DMS 273 (cell line): ENCODE data around the gene BIRC6.
"Not testable (repeated sequence)": the region's sequence is repeated elsewhere in the genome, so short reads cannot be mapped to it uniquely, and the experiment has no call there.

Experiments
- DNase-seq: peaks from one replicate; lab custom pipeline; 2025; ENCODE audit not compliant: unreplicated experiment; lab: John Stamatoyannopoulos, UW

BIRC6 gene

DNA sequence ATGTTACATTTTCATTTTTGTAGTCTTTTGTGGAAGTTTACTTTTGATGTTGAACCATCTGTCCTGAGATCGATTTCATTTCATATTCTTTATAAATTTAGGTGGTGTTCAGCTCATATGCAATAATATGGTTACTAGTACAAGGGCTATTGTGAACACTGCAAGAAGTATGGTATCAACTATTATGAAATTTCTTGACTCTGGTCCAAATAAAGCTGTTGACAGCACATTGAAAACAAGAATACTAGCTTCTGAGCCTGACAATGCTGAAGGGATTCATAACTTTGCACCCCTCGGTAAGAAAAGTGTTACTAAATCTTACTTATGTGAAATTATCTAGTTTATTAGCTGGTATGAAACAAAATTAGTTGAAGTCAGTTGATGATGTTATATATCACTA is 146.1 kb downstream of the BIRC6 start:
- no peak for DNase-seq

DNA sequence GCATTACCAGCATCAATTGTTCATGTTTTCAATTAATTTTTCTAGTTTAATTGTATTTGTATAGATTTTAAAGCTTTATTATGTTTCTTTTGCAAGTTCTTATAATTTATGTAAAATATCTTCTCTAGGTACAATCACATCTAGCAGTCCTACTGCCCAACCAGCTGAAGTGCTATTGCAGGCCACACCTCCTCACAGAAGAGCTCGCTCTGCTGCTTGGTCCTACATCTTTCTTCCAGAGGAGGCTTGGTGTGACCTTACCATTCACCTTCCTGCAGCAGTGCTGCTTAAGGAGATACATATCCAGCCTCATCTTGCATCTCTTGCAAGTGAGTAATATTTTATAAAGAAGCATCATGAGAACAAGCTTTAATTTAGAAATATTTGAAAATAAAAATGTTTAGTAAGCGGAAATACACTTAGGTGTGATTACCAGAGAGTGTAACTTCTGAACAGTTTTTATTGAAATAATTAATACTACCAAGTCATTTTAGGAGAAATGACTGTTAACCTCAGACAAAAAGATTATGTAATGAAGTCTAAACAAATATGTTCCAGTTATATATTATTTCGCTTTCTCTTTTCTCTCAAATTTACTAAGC is 148.2 kb downstream of the BIRC6 start:
- no peak for DNase-seq

DNA sequence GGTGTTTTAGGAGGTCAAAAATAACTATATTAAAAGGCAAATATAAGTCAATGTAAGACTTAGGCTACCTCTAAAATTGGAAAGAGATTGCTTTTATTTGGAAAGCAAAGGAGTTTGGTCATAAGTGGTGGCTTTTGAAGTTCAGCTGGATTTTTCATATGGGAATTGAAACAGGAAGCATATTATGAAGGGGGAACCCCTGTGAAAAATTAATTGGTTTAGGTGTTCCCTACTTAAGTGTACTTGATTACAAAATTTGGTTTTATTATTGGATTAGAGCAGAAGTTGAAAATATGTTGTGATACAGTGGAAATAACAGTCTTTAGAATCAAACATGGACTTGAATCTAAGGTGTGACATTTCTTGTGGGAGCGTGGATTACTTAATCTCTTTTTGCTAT is 149.6 kb downstream of the BIRC6 start:
- no peak for DNase-seq

DNA sequence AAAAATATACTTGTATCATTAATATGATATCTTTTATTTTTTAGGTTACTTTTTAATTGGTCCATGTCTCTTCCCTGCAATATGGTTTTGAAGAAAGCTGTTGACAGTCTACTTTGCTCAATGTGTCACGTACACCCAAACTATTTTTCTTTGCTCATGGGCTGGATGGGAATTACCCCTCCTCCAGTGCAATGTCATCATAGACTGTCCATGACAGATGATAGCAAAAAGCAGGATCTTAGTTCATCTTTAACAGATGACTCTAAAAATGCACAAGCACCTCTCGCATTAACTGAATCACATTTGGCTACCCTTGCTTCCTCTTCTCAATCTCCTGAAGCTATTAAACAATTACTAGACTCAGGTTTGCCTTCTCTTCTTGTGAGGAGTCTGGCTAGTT is 158.1 kb downstream of the BIRC6 start:
- DNase-seq: no peak

DNA sequence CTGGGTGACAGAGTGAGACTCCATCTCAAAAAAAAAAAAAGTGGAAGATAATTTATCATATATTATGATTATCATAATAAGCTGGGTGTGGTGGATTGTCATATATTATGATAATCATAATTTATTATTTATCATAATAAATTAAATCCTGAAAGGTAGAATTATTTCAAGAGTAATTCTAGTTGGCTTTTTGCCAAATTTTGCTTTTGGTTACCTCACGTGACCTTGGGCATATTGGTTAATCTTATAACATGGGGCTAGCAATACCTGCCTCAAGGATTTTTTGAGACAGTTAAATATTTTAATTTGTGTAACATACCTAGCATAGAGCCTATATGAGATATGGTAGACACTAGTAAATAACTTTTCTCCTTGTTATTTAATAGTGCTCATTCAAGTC is 159.7 kb downstream of the BIRC6 start:
- DNase-seq: peak; percentile 36

DNA sequence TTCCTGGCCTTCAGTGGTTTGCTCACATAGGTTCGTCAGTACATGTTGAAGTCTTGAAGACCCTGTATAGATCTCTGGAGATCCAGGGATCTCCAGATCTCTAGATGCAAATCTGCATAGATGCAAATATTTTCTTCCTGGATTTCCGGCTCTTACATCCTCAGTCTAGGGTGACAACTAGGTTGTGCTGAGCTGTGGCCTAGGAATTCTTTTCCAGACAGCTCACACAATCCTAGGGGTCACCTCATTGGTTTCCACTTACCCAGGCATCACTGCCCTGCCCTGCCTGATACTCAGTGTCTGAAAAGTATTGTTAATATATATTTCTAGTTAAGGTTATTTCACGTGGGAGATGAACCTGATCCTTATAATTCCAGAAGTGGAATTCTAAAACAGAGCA is 165.9 kb downstream of the BIRC6 start:
- DNase-seq: no peak

DNA sequence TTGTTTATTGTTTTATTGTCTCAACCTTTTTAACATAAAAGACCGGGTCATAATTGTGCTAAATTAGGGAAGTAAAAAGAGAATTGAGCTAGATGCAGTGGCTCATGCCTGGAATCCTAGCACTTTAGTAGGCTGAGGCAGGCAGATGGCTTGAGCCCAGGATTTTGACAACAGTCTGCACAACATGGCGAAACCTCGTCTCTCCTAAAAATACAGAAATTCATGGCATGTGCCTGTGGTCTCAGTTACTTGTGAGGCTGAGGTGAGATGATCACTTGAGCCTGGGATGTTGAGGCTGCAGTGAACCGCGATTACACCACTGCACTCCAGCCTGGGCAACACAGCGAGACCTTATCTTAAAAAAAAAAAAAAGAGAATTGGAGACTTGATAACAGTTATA is 166.9 kb downstream of the BIRC6 start:
- DNase-seq: no peak

DNA sequence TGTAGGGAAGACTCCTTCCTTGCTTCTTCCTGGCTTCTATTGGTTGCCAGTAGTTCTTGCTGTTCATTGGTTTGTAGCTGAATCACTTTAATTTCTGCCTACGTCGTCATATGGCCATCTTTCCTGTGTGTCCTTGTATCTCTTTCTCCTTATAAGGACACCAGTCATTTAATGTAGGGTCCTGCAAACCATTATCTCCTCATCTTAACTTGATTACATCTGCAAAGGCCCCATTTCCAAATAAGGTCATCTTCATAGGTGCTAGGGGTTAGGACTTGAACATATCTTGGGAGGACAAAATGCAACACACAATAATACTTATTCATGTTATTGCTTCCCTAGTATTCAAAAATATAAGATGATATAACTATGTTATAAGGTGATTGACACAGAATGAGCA is 175.5 kb downstream of the BIRC6 start:
- DNase-seq: no peak

DNA sequence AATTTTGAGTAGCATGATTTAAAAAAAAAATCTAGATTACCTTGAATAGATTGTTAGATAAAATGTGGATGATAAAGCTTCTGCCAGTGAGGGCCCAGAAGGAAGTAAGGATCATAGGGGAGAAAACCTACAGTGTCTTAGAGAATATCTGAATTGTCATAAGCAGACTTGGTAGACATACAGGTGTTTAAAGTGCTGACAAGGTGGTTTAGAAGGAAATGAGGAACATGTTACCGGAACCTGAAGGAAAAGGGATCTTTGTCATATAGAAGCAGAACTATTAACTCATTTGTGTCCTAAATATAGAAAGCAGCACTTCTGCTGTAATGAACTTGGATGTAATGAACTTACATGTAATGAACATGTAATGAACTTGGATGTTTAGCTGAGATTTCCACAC is 176.1 kb downstream of the BIRC6 start:
- DNase-seq: no peak

DNA sequence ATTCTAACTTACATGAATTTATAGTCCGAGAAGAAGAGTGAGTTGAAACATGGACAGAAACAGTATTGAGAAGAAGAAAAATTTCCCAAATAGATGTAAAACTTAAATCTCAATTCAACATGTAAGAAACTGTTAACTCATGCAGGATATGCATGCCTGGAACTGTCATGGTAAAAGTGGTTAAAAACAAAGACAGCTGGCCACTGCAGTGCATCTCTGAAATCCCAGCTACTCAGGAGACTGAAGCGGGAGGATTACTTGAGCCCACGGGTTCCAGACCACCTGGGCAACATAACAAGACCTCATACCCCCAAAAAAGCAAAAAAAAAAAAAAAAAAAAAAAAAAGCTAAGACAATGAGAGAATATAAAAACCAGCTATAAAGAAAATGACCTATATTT is 178.0 kb downstream of the BIRC6 start:
- no peak for DNase-seq

DNA sequence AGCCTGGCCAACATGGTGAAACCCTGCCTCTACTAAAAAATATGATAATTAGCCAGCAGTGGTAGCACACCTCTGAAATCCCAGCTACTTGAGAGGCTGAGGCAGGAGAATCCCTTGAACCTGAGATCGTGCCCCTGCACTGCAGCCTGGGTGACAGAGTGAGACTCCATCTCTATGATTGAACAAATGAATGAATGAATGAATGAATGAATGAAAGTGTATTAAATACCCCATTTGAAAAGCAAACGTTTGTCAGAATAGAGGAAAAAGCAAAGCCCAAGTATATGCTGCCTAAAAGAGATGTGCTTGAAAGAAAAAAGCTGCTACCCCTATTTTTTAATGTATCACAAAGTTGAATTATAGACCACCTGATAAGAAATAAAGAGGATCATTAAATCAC is 181.9 kb downstream of the BIRC6 start:
- no peak for DNase-seq

DNA sequence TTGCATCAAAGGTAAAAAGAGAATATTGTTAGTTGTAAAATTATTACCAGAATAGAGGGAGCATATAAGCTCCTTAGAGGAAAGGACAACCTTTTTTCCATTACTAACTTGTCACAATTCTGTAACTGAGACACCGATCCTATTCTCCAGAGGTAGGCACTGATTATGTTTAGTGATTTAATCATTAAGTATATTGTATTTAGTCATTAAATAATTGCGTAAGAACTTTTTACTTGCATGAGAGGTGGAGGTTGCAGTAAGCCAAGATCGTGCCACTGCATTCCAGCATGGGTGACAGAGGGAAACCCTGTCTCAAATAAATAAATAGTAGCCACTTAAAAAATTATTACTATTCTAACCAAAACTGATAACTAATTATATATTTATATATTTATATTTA is 195.7 kb downstream of the BIRC6 start:
- DNase-seq: not testable (repeated sequence)

DNA sequence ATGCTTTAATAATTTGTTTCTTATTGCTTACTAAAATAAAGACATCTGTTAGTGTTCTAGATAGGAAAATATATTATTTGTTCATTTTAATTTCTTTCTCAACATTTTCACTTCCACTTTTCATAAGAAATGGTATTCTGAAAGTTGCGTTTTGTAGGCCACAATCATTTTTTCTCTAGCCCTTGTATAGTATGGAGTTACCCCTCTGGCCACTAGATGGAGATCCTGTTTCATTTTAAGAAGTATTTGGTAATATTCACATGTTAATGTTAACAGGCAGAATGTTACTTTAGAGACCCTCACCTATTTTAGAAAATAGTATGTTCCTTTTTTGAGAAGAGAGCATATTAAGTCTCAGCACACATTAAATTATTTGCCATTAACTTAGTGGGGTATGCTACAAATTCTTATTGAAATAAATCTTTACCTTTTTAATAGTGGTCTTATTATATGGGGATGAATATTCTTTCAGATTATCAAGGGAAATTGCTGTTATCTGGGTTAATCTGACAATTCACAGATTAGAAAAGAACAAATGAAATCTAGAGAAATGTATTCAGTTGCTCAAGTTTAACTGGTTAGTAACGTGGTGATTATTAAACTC is 197.1 kb downstream of the BIRC6 start:
- peak; percentile 57 for DNase-seq

DNA sequence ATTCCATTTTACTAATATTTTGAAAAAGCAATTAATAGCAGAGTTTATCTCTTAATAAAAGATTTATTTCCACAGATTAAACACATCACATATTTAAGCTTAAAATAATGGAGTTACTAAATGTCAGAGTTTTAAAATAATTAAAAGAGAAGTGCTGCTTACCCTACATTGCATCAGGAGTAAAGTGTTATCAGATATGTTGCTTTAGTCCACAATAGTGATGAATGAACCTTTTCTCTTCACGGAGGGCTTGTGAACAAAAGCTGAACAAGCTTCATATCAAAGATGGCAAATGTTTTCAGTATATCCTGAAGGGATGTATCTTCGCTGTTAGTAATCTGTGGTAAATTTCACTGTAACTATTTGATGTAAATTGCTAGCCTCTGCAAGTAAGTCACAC is 201.7 kb downstream of the BIRC6 start:
- no peak for DNase-seq

DNA sequence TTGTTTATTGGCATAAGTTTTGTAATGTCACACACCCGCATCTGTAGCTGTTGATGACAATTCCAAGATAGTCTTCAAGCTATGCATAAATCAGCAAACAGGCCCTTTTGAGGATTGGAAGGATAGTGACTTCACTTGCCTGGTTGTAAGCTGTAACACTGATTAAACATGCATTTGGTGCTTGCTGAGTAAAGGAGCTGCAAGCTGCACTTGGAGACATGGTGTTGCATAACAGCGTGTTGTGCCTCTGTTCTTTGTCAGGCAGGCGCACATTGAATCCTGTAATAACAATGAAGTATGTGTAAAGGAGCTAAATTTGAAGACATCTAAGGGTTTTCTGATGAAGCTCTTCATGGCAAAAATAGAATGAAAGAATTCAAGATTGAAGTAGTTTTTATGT is 202.3 kb downstream of the BIRC6 start:
- DNase-seq: no peak

DNA sequence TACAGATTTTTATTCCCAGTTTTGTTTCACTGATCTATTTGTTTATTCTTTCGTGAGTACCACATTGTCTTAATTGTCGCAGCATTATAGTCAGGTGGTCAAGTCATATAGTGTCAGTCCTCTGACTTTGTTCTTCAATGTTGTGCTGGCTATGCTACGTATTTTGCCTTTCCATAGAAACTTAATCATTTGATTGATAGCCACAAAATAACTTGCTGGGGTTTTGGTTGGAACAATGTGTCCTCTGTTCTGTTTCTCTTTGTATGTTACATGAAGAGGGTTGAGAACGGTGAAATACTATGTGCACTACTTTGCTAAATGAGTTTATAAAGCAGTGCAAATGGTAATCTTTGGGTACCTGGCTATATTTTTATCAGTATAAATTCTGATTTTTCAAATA is 206.1 kb downstream of the BIRC6 start:
- DNase-seq: no peak

DNA sequence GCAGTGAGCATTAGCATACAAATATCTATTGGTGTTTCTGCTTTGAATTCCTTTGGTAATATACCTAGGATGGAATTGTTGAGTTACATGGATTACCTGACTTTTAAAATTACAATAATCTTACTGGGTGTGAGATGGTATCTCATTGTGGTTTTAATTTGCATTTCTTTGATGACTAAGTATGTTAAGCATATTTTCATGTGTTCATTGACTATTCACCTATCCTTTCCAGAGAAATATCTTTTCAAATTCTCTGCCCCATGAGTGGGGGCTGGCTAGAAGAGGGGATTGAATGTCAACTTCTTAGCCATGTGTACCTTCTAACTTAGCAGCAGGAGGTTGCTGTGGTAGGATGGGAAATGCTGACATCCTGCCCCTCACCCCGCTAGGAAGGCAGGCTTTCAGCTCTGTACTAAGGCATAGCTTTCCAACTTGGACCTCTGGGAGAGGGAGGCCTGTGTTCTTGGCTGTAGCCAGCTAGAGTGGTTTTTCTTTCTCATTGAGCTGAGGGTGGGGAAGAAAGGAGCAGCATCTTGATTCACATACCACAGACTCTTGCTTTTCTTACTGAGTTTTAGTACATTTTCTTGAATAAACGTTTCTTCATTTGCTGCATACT is 207.7 kb downstream of the BIRC6 start:
- DNase-seq: no peak

DNA sequence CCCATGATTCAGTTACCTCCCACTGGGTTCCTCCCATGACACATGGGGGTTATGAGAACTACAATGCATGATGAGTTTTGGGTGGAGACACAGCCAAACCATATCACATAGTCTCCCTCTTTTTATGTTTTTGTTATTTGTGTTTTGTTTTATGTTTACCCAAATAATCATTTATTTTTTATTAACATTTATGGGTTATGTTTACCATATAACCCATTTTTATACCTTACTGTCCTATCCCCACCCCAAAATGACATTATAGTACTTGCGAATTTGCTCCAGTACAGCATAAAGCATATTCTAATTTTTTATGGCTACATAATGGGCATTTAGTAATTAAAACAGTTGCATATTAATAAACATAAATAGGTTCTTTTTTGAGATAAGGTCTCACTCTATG is 209.1 kb downstream of the BIRC6 start:
- no peak for DNase-seq

DNA sequence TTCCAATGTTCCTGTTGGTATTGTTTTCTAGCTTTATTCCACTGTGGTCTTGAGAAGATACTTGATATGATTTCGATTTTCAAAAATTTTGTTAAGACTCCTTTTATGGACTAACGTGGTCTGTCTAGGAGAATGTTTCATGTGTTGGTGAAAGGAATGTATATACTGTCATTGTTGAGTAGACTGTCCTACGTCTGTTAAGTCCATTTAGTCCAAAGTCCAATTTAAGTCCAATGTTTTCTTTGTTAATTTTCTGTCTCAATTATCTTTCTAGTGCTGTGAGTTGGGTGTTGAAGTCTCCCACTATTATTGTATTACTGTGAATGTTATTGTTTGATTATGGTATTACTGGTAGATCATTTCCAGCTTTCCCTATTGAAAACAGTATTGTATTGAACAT is 215.2 kb downstream of the BIRC6 start:
- DNase-seq: no peak

DNA sequence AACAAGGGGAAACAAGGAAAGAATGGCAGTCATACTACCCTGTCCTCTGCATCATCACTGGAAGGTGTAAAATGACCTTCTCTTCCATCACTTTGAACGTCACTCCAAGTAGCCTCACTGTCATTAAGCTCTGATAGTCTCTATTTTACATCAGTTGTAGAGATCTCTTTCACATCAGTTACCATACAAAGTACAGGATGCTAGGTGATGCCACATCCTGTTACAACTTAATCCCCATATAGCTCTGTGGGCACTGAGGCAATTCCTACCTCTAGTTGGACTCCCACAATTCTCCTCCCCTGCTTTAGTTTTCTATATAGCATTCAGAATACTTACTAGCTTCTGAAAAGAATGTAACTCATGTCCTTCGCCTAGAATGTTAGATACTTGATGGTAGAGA is 215.9 kb downstream of the BIRC6 start:
- no peak for DNase-seq

DNA sequence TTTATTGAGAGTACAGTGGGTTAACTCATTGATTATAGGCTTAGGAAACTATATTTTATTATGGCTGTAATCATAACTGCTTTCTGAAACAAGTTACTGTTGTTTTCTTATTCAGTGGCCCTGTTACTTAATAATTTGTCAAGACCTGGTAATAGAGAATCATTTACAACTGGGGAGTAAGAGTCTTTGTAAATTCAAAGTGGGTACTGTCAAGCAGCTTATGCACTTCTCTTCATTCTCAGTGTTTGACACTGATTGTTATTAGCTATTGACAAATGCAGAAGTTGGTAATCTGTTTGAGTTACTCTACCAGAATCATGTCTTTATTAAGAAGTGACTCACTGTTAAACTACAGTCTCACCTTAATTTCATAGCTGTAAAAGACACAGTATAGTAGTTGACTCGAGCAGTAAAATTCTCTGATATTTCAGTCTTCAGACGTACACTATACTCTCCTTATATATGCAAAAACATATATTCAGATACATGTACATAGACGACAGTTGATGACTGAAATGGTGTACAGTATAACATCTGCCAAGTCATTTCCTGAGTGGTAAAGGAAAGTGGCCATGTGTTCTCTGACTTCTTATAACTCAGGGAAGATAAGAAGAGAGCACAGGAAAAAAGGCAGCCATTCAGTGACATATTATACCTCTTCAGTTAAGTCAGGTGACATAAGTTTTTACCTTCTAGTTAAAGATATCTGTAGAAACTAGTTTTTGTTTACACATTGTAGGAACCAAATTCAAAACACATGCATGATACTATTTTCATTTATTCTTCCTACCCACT is 235.0 kb downstream of the BIRC6 start:
- peak; percentile 8 for DNase-seq

DNA sequence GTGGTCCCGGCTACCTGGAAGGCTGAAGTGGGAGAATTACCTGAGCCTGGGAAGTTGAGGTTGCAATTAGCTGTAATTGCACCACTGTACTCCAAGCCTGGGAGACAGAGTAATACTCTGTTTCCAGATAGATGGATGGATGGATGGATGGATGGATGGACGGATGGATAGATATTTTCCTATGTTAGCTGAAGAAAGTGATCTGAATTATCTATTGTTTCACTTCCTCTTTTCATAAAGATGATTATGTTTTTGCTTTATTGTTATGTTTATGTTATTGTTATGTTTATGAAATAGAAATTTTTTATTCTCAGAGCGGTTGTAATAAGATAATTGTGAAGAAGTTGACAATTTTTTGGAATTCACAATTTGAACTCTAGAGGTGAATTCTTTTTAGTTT is 237.8 kb downstream of the BIRC6 start:
- DNase-seq: no peak
